Prostate gland (tissue), 2 donors: ENCODE data around the gene ZNF230. TPM values are rescaled to one million over a fixed set of nuclear protein-coding genes. Genes with fewer than 3 reads are reported as not detected.

Experiments used
- DNase-seq: peaks from one replicate; pipeline ENCODE4 v3.0.0-alpha.2; 2019; ENCODE audit warnings: low spot score
- H3K27ac ChIP-seq, 2 donors: fragments of 200-600 bp; sonication (generic); 2 replicates each; pipeline ENCODE4 v1.5.1; 2017 to 2019
- H3K27me3 ChIP-seq: fragments of 200-600 bp; sonication (generic); replicated peaks from 2 replicates; pipeline ENCODE4 v1.5.1; 2019; ENCODE audit not compliant: insufficient read depth
- H3K36me3 ChIP-seq, 2 donors: fragments of 200-600 bp; sonication (generic); 1 replicate in 1 of 2; 2 replicates in 1 of 2; pipeline versions ENCODE4 v1.5.1 to v1.8.1; 2017 to 2019
- H3K4me1 ChIP-seq: fragments of 200-600 bp; sonication (generic); replicated peaks from 2 replicates; pipeline ENCODE4 v1.5.1; 2019
- H3K4me3 ChIP-seq, 2 donors: fragments of 200-600 bp; sonication (generic); 2 replicates each; pipeline ENCODE4 v1.5.1; 2017 to 2019
- H3K9me3 ChIP-seq: fragments of 200-600 bp; sonication (generic); 2 replicates; pipeline ENCODE4 v1.5.1; 2017
- POLR2A ChIP-seq: fragments of 450-650 bp; IDR thresholded peaks from one replicate; pipeline ENCODE4 v1.6.1; 2016; ENCODE audit warnings: antibody characterized with exemption, mild to moderate bottlenecking
- POLR2AphosphoS5 ChIP-seq: sonication (generic); formaldehyde crosslinking; IDR thresholded peaks from one replicate; pipeline ENCODE4 v1.6.1; 2017; ENCODE audit warnings: antibody characterized with exemption
- WGBS: methylation state at CpG from one replicate; pipeline ENCODE4 v1.1.5; 2018; 5-methylcytosine and 5-hydroxymethylcytosine counted together
- intact Hi-C: fragments of 100-400 bp; cut with DNase I; formaldehyde crosslinking; loops from one replicate; pipeline ENCODE4 v1.14.2; 2022
- total RNA-seq, 2 donors: library from RNA; depleted of rRNA; stranded (reverse); fragments of >200 nt; gene quantifications; one replicate each; pipeline ENCODE4 v1.1.0, GENCODE V29; 2016
- TF ChIP-seq, protein P1 (sequence below), 4 experiments: fragments of 200-600 bp in 2 of 4; fragments of 450-650 bp in 2 of 4; sonication (generic) in 2 of 4; IDR thresholded peaks; 1 replicate in 3 of 4; 2 replicates in 1 of 4; pipeline ENCODE4 v1.5.1; 2016 to 2019; ENCODE audit warnings: antibody characterized with exemption in 4 of 4, mild to moderate bottlenecking in 2 of 4, moderate library complexity in 2 of 4

ZNF230 gene
- total RNA-seq, 2 donors from 2014 or later: 2.6 to 3.5 TPM

DNA sequence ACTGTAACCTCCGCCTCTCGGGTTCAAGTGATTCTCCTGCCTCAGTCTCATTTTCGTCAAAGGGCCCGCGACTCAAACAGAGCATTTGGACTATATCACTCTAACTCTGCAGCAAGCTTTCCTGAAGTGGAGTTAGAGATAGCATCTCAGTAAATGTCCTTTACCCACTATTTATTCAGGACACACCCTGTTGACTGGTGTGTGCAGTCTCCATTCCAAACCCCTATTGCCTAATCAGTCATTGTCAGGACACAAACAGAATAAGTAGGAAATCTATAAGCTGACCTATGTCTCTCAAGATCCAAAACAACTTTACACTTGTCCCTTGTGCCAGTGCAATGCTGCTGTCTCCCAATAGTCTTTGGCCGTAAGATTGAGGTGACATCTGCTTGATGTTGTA, 23.9 kb downstream of the ZNF230 start:
- Histone ChIP-seq H3K27ac (no peak overlapping the region), H3K4me3 (no peak overlapping the region), H3K27me3 (no peaks in the 10 kb centered on the region), H3K4me1 (no peaks in the 10 kb centered on the region), H3K9me3 (no peaks in the 10 kb centered on the region), H3K36me3 (peaks cover 0 to 3% of the 10 kb centered on the region in 2 donors)
- TF ChIP-seq POLR2A: no peak
- no peak for TF ChIP-seq POLR2AphosphoS5
- TF ChIP-seq, protein P1, sequence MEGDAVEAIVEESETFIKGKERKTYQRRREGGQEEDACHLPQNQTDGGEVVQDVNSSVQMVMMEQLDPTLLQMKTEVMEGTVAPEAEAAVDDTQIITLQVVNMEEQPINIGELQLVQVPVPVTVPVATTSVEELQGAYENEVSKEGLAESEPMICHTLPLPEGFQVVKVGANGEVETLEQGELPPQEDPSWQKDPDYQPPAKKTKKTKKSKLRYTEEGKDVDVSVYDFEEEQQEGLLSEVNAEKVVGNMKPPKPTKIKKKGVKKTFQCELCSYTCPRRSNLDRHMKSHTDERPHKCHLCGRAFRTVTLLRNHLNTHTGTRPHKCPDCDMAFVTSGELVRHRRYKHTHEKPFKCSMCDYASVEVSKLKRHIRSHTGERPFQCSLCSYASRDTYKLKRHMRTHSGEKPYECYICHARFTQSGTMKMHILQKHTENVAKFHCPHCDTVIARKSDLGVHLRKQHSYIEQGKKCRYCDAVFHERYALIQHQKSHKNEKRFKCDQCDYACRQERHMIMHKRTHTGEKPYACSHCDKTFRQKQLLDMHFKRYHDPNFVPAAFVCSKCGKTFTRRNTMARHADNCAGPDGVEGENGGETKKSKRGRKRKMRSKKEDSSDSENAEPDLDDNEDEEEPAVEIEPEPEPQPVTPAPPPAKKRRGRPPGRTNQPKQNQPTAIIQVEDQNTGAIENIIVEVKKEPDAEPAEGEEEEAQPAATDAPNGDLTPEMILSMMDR (IDR thresholded peaks at IDR 0.05): no peak
- 95% methylated on average over 6 of the region's 6 CpGs for WGBS
- intact Hi-C loops: no loop called here
- no peak for DNase-seq

GRCh38 chr19:44032001-44032610, 29.3 kb downstream of the ZNF230 start:
- Histone ChIP-seq H3K36me3 (peaks cover 6 to 12% of the 10 kb centered on the region in 2 donors), H3K27ac (no peak overlapping the region), H3K9me3 (peaks cover 5% of the 10 kb centered on the region), H3K4me1 (no peaks in the 10 kb centered on the region), H3K4me3 (no peak overlapping the region), H3K27me3 (no peaks in the 10 kb centered on the region)
- intact Hi-C loops: no loop called here
- WGBS: 92% methylated on average over 1 of the region's 1 CpG
- TF ChIP-seq POLR2AphosphoS5 (no peak), POLR2A (no peak)
- TF ChIP-seq, protein P1 (IDR thresholded peaks at IDR 0.05): no peak
- no peak for DNase-seq

GRCh38 chr19:44042147-44042546, 39.4 kb downstream of the ZNF230 start:
- H3K9me3 ChIP-seq: no peaks in the 10 kb centered on the region
- WGBS: 80% methylated on average over 2 of the region's 2 CpGs
- H3K36me3 ChIP-seq: no peaks in the 10 kb centered on the region
- intact Hi-C loops: no loop called here
- no peaks in the 10 kb centered on the region for H3K4me1 ChIP-seq
- H3K27me3 ChIP-seq: no peaks in the 10 kb centered on the region
- TF ChIP-seq, protein P1 (IDR thresholded peaks at IDR 0.05): no peak
- TF ChIP-seq POLR2A: no peak
- TF ChIP-seq POLR2AphosphoS5: no peak
- DNase-seq: no peak
- no peak overlapping the region for H3K27ac ChIP-seq
- H3K4me3 ChIP-seq: no peak overlapping the region

GRCh38 chr19:44050740-44051649, 48.2 kb downstream of the ZNF230 start:
- TF ChIP-seq POLR2AphosphoS5: no peak
- peak; percentile 13 for TF ChIP-seq POLR2A
- WGBS: 23% methylated on average over 21 of the region's 21 CpGs
- H3K36me3 ChIP-seq: no peaks in the 10 kb centered on the region
- peak overlapping the region; percentile 51 to 77 for H3K27ac ChIP-seq
- H3K27me3 ChIP-seq: no peaks in the 10 kb centered on the region
- intact Hi-C loops: loop anchor here (2.0 to 5.0 kb wide), 2 partner anchors 60 to 156 kb away; no protein-coding TSS in a partner anchor
- DNase-seq: no peak
- H3K9me3 ChIP-seq: no peaks in the 10 kb centered on the region
- H3K4me1 ChIP-seq: no peaks in the 10 kb centered on the region
- H3K4me3 ChIP-seq: peak overlapping the region; percentile 67 to 82

GRCh38 chr19:44051650-44052402, 49.1 kb downstream of the ZNF230 start, which contains the start of gene ZNF223:
ZNF223 (plus strand) TSS chr19:44052036; CDS start chr19:44055177, 3,141 bp downstream.
- Histone ChIP-seq H3K27me3 (no peaks in the 10 kb centered on the region), H3K4me1 (no peaks in the 10 kb centered on the region), H3K36me3 (no peaks in the 10 kb centered on the region), H3K27ac (peak within 1 kb of the TSS; percentile 75 to 77), H3K9me3 (no peaks in the 10 kb centered on the region), H3K4me3 (peak within 1 kb of the TSS; percentile 67 to 82)
- WGBS: 1% methylated on average over 38 of the region's 38 CpGs
- intact Hi-C loops: loop anchor here (2.0 to 5.0 kb wide), 2 partner anchors 59 to 155 kb away; no protein-coding TSS in a partner anchor
- DNase-seq: peak; percentile 97
- TF ChIP-seq, protein P1 (IDR thresholded peaks at IDR 0.05): peak in 1 of 4 experiments; percentile 8
- peak; percentile 98 for TF ChIP-seq POLR2AphosphoS5
- no peak for TF ChIP-seq POLR2A
